Adipocyte (in vitro differentiated cells): ENCODE measurements around the gene TMEM8B.
"Not testable (repeated sequence)": the region's sequence is repeated elsewhere in the genome, so short reads cannot be mapped to it uniquely, and the experiment has no call there.

Source experiments
- DNase-seq: peaks from one replicate; pipeline ENCODE4 v3.0.0-alpha.2; 2015; ENCODE audit warnings: low read depth
- H3K27me3 ChIP-seq: replicated peaks from 2 replicates; pipeline ENCODE4 v1.7.0; 2013; ENCODE audit warnings: mild to moderate bottlenecking, low read length, moderate library complexity; ENCODE audit not compliant: control insufficient read depth, insufficient read depth
- H3K36me3 ChIP-seq: 2 replicates; pipeline ENCODE4 v1.7.0; 2013; ENCODE audit warnings: low read length, mild to moderate bottlenecking, moderate library complexity; ENCODE audit not compliant: control insufficient read depth, insufficient read depth, severe bottlenecking
- H3K4me1 ChIP-seq: 2 replicates; pipeline ENCODE4 v1.7.0; 2013; ENCODE audit warnings: mild to moderate bottlenecking, low read length, moderate library complexity; ENCODE audit not compliant: control insufficient read depth, insufficient read depth
- H3K4me3 ChIP-seq: 2 replicates; pipeline ENCODE4 v1.7.0; 2013; ENCODE audit warnings: mild to moderate bottlenecking, low read length, moderate library complexity
- H3K9ac ChIP-seq: 2 replicates; pipeline ENCODE4 v1.7.0; 2013; ENCODE audit warnings: mild to moderate bottlenecking, low read length, moderate library complexity
- H3K9me3 ChIP-seq: 2 replicates; pipeline ENCODE4 v1.7.0; 2013; ENCODE audit warnings: mild to moderate bottlenecking, low read length, moderate library complexity; ENCODE audit not compliant: control insufficient read depth

The TMEM8B gene

DNA sequence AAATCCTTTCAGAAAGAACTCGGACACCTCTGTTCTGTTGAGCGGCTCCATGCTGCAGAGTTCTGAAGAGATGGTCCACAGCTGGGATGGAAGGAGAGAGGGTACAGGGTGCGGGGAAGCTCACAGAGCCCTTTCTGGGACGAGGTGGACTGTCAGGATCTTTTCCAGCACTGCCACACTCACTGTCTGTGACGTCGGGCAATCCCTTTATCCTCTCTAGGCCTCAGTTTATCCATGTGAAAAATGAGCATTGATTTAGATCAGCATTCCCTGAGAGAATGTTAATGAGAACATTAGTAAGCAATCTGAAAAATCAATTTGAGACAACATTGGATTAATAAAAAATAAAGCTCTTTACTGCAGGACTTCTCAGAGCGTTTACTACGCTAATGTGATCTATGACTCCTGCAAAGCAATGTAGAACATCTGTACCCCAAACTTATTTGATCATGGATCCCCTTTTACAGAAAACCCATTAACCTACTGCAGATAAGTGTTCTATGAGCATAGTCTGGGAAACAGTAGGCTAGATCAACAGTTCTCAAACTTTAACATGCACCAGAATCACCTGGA is 41.4 kb downstream of the TMEM8B start, which contains the start of gene OR13J1:
Gene OR13J1, minus strand, starts transcription at position 51 of the 573 bp plus-strand sequence. Its CDS starts 0 bp downstream, at position 51.
- Histone ChIP-seq H3K9me3 (peaks cover 3% of the 10 kb centered on the region), H3K4me1 (no peaks in the 10 kb centered on the region), H3K27me3 (no peaks in the 10 kb centered on the region), H3K4me3 (no peak within 1 kb of the TSS), H3K36me3 (no peaks in the 10 kb centered on the region), H3K9ac (no peak within 1 kb of the TSS)
- no peak for DNase-seq

DNA sequence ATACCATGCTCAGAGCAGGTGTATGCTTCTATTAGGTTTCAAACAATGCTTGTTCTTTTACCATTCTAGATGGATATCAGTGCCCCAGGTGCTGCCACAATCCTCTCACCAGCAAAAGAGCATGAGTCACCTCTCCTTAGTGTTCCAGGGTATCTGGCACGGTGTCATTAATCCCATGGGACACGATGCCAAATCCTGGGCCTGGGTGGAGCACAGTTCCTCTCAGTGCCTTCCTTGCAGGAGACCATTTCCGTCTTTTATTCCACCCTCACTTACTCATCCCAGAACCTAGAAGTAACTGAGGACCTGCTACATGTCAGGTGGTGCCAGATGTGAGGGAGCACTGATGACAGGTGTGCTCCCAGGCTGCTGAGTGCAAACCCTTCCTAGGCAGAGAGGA is 42.5 kb downstream of the TMEM8B start:
- H3K4me3 ChIP-seq = no peak overlapping the region
- peaks cover 9% of the 10 kb centered on the region for H3K9me3 ChIP-seq
- H3K9ac ChIP-seq = no peak overlapping the region
- H3K27me3 ChIP-seq = no peaks in the 10 kb centered on the region
- no peaks in the 10 kb centered on the region for H3K36me3 ChIP-seq
- no peak for DNase-seq
- H3K4me1 ChIP-seq = no peaks in the 10 kb centered on the region

DNA sequence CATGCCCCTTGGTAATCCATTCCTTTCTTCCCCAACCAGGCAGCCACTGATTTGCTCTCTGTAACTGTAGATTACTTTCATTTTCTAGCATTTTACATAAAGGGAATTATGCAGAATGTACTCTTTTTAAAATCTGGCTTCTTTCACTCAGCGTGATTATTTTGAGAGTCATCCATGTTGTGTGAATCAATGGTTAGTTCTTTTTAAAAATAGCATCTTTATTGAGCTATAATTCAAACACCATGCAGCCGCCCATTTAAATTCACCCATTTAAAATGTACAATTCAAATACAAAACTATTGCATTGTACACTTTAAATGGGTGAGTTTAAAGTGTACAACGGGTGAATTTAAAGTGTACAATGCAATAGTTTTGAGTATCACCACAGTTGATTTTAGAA is 43.5 kb downstream of the TMEM8B start:
- DNase-seq = no peak
- Histone ChIP-seq H3K9ac (no peak overlapping the region), H3K4me3 (no peak overlapping the region), H3K4me1 (no peaks in the 10 kb centered on the region), H3K27me3 (no peaks in the 10 kb centered on the region), H3K36me3 (no peaks in the 10 kb centered on the region), H3K9me3 (peaks cover 19% of the 10 kb centered on the region)

DNA sequence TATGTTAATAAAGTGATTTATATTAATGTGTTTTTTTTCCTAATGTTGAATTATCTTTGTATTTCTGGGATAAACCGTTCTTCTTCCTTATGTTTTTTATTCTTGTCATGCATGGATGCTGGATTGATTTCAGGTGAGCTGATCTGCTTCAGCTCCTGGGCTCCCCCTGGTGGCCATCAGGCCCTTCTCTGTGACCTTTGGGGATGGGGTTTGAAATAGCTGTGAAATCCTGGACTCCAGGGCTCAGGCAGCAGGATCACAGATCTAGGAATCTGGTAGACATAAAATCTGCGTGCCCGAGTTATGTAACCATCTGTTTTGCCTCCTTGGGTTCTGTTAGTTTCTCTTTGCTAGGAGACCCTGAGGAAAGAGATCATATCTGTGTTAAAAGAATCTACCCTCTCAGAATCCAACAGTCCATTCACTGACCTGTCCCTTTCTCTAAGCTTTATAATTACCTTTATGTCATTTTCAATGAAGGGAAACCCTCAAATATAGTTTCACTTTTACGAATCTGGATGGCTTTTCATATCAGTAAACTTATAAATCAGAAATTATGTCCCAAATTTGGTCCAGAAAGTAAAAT is 53.3 kb downstream of the TMEM8B start:
- peaks cover 4% of the 10 kb centered on the region for H3K9me3 ChIP-seq
- H3K4me3 ChIP-seq = no peak overlapping the region
- H3K9ac ChIP-seq = peak overlapping the region; percentile 50
- H3K27me3 ChIP-seq = no peaks in the 10 kb centered on the region
- peaks cover 14% of the 10 kb centered on the region for H3K4me1 ChIP-seq
- H3K36me3 ChIP-seq = no peaks in the 10 kb centered on the region
- peak; percentile 93 for DNase-seq

DNA sequence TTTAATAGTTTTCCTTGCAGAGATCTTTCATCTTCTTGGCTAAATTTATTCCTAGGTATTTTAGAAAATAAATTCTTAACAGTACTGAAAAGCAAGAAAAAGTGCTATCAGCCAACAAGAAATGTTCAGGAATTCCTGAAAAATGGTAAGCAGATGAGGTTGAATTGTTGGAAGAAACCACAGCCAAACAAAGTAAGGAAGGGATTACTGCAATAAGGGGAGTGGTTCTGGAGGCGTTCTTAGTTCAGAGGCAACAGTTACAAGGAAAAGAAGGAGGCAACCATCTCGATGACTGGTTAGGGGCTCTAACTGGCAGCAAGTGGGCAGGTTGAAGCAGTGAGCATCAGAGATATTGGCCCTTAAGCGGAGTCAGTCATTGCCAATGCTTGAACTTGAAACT is 54.0 kb downstream of the TMEM8B start:
- H3K27me3 ChIP-seq = no peaks in the 10 kb centered on the region
- H3K9ac ChIP-seq = peak overlapping the region; percentile 50
- H3K4me1 ChIP-seq = peaks cover 14% of the 10 kb centered on the region
- H3K4me3 ChIP-seq = no peak overlapping the region
- H3K36me3 ChIP-seq = no peaks in the 10 kb centered on the region
- DNase-seq = peak; percentile 69
- H3K9me3 ChIP-seq = no peaks in the 10 kb centered on the region

DNA sequence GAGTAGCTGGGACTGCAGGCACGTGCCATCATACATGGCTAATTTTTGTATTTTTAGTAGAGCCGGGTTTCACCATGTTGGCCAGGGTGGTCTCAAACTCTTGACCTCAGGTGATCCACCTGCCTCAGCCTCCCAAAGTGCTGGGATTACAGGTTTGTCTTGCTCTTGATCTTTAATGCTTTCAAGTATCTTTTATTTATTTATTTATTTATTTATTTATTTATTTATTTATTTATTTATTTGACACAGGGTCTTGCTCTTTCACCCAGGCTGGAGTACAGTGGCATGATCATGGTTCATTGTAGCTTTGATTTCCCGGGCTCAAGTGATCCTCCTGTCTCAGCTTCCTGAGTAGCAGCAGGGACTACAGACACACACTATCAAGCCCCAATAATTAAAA is 55.9 kb downstream of the TMEM8B start:
- DNase-seq, H3K27me3 ChIP-seq, H3K9me3 ChIP-seq, H3K4me3 ChIP-seq, H3K9ac ChIP-seq, H3K36me3 ChIP-seq: not testable (repeated sequence)
- peaks cover 14% of the 10 kb centered on the region for H3K4me1 ChIP-seq

DNA sequence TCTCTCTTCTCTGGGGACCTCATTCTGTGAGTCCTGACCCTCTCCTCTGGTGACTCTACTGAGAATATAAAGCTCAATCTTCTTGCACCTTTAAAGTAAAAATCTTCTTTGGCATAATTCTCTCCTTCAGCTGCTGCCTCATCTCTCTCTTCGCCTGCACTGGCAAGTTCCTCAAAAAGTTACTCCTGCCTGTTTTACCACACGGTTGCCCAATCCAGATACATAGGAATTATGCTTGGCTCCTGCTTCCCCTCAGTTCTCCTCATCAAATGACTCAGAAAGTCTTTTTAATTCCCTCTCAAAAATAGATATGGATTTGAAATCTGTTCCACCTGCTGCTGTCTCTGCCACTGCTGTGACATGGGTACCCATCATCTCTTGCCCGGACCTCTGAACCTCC is 62.6 kb downstream of the TMEM8B start:
- Histone ChIP-seq H3K9ac (no peak overlapping the region), H3K9me3 (no peaks in the 10 kb centered on the region), H3K4me1 (peaks cover 3% of the 10 kb centered on the region), H3K36me3 (no peaks in the 10 kb centered on the region), H3K27me3 (no peaks in the 10 kb centered on the region), H3K4me3 (no peak overlapping the region)
- DNase-seq = peak; percentile 34

DNA sequence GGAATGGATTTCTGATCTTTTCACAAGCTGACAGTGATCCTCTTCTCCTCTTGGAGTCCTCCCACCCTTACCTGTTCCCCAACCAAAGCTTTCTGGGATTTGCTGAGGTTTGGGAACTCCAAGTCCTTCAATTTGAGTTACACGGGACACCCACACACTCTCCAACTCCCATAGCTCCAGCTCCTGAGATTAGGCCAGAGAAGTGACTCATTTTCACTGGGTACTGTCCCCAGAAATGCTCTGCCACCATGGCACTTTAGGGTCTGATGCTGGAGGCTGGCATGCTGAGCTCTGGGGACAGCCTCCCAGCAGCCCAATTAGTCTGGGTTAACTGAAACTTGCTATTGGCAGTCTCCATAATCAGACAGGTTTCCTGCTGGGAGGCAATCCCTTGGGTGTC is 63.0 kb downstream of the TMEM8B start:
- Histone ChIP-seq H3K4me1 (peaks cover 3% of the 10 kb centered on the region), H3K36me3 (no peaks in the 10 kb centered on the region), H3K9me3 (no peaks in the 10 kb centered on the region), H3K4me3 (no peak overlapping the region), H3K9ac (no peak overlapping the region), H3K27me3 (no peaks in the 10 kb centered on the region)
- no peak for DNase-seq

DNA sequence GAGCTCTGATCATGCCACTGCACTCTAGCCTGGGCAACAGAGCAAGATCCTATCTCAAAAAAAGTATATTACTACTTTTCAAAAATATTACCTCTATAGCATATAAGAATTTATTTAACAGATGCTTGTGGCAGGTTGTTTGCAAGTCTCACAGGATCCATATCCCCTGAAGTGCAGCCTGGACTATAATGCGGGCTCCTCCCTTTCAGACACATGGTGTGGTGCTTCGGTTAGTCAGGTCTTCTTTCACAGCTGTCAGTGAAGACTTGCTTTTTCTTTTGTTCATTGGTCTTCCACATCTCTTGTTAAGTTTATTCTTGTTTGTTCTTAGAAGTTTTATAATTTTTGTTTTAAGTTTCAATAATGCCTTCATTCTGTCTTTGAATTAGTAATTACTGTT is 67.5 kb downstream of the TMEM8B start:
- Histone ChIP-seq H3K27me3 (no peaks in the 10 kb centered on the region), H3K4me3 (no peak overlapping the region), H3K9me3 (no peaks in the 10 kb centered on the region), H3K36me3 (no peaks in the 10 kb centered on the region), H3K9ac (no peak overlapping the region), H3K4me1 (peaks cover 1% of the 10 kb centered on the region)
- DNase-seq = no peak

DNA sequence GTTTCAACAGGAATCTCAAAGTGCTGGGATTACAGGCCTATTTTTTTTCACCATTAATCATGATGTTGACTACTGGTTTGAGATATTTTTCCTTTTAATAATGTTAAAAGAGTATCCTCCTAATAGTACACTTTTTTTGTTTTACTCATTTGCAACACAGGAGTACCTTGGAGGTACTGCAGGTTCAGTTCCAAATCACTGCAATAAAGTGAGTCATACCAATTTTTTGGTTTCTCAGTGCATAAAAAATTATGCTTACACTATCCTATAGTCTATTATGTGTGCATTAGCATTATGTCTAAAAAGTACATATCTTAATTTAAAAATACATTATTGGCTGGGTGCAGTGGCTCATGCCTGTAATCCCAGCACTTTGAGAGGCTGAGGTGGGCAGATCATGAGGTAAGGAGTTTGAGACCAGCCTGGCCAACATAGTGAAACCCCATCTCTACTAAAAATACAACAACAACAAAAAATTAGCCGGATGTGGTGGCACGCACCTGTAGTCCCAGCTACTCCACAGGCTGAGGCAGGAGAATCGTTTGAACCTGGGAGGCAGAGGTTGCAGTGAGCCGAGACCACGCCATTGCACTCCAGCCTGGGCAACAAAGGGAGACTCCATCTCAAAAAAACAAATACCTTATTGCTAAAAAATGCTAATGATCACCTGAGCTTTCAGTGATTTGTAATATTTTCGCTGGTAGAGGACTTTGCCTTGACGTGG is 68.5 kb downstream of the TMEM8B start:
- DNase-seq, H3K9me3 ChIP-seq: not testable (repeated sequence)

DNA sequence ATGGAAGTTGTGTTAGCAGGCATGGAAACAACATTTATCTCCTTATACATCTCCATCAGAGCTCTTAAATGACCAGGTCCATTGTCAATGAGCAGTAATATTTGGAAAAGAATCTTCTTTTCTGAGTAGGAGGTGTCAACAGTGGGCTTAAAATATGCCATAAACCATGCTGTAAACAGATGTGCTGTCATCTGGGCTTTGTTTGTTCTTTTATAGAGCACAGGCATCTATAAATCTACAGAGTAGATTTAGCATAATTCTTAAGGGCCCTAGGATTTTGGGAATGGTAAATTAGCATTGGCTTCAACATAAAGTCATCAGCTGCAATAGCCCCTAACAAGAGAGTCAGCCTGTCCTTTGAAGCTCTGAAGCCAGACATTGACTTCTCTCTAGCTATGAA is 69.3 kb downstream of the TMEM8B start:
- no peaks in the 10 kb centered on the region for H3K9me3 ChIP-seq
- H3K9ac ChIP-seq = no peak overlapping the region
- DNase-seq = no peak
- no peaks in the 10 kb centered on the region for H3K27me3 ChIP-seq
- no peaks in the 10 kb centered on the region for H3K4me1 ChIP-seq
- no peaks in the 10 kb centered on the region for H3K36me3 ChIP-seq
- no peak overlapping the region for H3K4me3 ChIP-seq

More for the DNA sequence above, 68.5 kb downstream of the TMEM8B start:
- not testable (repeated sequence) for H3K36me3 ChIP-seq, H3K4me1 ChIP-seq, H3K9ac ChIP-seq, H3K27me3 ChIP-seq, H3K4me3 ChIP-seq
